Posterior vena cava (tissue), 2 donors: ENCODE results near the gene FUBP3. TPM values are rescaled to one million over a fixed set of nuclear protein-coding genes. Genes with fewer than 3 reads are reported as not detected.

ENCODE experiments used
- DNase-seq: peaks from one replicate; pipeline ENCODE4 v3.0.0-alpha.2; 2020; ENCODE audit warnings: low spot score
- intact Hi-C, 2 donors: fragments of 100-400 bp; cut with DNase I; formaldehyde crosslinking; loops; one replicate each; pipeline versions ENCODE4 v1.14.1 to v1.14.2; 2022 to 2023
- long read RNA-seq, 2 donors: library from polyadenylated mRNA; unstranded; transcript quantifications; one replicate each; pipeline ENCODE4 v2.0.0, GENCODE V29; 2020 to 2021
- total RNA-seq, 2 donors: library from RNA; stranded (reverse); fragmentation: NEBNext Ultra II Directional; extraction: Animal tissue kit (Norgen Biotek cat#: 25700); gene quantifications; one replicate each; pipeline ENCODE4 v1.2.1, GENCODE V29; 2021
- donor health status: DM: yes; HTN: yes; CAD: no.
- donor health status: DM: yes; HTN: yes; CAD: no.

FUBP3 gene, protein sequence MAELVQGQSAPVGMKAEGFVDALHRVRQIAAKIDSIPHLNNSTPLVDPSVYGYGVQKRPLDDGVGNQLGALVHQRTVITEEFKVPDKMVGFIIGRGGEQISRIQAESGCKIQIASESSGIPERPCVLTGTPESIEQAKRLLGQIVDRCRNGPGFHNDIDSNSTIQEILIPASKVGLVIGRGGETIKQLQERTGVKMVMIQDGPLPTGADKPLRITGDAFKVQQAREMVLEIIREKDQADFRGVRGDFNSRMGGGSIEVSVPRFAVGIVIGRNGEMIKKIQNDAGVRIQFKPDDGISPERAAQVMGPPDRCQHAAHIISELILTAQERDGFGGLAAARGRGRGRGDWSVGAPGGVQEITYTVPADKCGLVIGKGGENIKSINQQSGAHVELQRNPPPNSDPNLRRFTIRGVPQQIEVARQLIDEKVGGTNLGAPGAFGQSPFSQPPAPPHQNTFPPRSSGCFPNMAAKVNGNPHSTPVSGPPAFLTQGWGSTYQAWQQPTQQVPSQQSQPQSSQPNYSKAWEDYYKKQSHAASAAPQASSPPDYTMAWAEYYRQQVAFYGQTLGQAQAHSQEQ
- total RNA-seq = 10 to 100 TPM; 35.9 to 39.2 TPM
- long read RNA-seq, donor 1, transcript FUBP3-201 (19 exons, 3,124 nt) = major isoform, 6 of 25 reads
- long read RNA-seq, donor 1, partial matches to known transcripts = 6 of 25 reads
- long read RNA-seq, donor 1, other reads (novel, unspliced or antisense) = 13 of 25 reads
- long read RNA-seq, donor 2, partial matches to known transcripts = 10 of 17 reads
- long read RNA-seq, donor 2, other reads (novel, unspliced or antisense) = 5 of 17 reads

DNA sequence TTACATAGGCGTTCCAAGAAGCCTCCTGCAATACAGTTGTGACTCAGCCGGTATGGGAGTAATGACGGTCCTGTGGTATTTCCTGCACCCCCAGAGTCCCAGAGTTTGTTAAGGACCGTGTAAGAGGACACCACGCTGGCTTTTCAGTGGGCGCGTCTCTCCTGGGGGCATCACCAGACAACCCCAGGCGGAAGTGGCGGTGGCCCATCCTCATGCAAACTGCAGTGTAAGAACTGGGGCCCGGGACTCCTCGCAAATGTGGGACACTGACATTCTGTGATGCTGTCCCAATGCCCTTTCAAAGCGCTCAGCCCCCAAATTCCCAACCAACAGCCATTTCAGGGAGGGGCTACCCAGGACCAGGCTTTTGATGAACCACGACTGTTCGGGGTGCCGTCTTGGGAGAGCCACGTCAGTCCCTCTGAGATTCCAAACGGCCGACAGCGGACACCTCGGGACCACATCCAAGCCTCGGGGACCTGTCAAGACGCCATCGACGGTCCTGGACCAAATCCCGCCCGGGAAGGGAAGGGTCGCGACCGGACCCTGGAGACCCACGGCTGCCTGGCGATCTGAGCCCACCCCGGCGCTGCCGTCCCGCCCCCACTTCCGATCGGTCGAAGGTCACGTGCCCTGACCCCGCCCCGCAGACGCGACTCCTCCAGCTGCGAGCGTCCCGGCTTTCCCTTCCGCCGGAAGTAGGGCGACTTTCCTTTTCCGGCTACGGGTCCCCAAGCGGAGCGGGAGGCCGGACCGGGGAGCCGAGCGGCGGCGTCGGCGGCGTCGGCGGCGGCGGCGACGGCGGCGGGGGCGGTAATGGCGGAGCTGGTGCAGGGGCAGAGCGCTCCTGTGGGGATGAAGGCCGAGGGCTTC, at the start of gene FUBP3:
Gene FUBP3 (plus strand): TSS at position 713 of the 873 bp plus-strand sequence. CDS start 104 bp downstream, at position 817.
- intact Hi-C loops = no loop called here
- peak; percentile 98 for DNase-seq

DNA sequence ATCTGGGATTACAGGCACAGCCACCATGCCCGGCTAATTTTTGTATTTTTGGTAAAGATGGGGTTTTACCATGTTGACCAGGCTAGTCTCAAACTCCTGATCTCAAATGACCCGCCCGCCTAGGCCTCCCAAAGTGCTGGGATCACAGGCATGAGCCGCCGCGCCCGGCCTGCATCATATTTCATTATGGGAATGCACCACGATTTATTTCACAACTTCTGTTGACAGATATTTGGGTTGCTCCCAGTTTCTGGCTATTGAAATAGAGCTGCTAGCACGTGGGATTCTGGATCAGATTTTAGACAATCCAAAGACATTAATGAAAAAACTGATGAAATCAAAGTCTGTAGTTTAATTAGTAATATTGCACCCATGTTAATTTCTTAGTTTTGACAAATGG, 48.4 kb upstream of the FUBP3 start:
- intact Hi-C loops = no loop called here
- no peak for DNase-seq

DNA sequence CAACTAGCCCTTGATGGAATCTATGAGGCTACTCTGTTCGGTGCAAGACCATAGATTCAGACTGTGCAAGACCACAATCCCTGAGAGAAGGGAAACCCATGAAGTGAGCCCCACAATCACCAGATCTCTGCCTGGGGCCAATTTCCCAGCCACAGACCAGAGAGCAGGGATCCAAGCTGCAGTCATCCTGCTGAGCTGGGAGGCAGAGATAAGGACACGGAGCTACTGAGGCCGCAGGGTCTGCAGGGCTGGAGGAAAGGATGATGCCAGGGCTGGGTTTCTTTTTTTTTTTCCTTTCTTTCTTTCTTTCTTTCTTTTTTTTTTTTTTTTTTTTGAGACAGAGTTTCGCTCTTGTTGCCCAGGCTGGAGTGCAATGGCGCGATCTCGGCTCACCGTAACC, 47.7 kb upstream of the FUBP3 start:
- DNase-seq = no peak
- intact Hi-C loops = no loop called here

DNA sequence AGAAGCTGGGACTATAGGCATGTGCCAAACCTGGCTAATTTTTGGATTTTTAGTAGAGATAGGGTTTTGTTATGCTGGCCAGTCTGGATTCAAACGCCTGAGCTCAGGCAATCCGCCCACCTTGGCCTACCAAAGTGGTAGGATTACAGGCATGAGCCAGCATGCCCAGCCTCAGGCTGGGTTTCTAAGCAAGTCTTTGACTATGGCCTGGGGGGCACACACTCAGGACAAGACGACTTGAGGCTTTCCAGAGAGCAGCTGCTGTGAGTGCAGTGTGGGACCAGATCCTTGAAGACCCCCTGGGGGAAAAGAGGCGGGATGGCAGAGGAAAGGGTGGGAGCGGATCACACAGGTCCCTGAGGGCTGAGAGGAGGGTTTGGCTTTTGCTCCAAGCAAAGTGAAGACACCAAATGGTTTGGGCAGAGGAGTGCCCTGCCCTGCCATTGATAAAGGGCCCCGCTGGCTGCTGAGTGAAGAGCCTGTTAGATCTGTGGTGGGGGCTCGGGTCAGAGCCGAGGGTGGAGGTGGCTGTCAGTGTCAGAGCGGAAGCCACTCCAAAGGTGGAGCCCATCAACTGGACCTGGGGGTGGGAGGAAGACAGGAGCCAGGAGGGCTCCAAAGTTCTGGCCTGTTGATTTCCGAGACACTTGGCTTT, 46.8 kb upstream of the FUBP3 start:
- intact Hi-C loops = loop anchor here in 1 of 2 donors (1.0 kb wide), 1 partner anchor 134 kb away; no protein-coding TSS in a partner anchor
- DNase-seq = no peak

DNA sequence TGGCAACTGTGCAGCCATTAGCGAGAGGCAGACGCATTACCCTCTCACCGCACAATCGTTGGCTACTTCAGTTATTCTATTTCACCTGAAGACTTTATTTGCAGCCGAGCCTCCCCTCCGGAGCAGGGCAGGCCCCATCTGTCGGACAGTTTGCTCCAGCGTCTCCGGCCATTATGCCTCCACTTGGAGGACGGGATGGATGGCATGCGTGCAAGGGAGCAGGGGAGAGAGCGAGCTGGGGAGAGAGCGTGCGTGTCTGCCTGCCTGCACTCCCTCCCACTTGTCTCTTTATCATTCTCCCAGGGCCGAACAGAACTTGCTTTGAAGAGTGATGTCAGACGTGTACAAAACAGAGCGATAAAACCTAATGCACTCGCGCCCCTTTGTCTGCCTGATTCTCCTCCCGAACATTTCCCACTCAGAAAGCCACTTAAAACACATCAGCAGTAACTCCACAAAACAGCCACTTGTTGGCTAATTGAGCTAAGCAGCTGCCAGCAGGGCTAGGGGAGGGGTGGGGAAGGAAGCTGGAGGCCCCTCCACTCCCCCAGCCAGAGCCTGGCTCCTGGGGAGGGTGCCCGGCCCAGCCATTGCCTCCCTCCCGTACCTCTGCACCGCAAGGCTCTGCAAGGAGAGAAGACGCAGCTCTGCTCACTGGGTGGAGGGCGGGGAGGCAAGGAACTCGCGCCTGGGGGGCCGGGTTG, 43.4 kb upstream of the FUBP3 start:
- no peak for DNase-seq
- intact Hi-C loops = no loop called here

DNA sequence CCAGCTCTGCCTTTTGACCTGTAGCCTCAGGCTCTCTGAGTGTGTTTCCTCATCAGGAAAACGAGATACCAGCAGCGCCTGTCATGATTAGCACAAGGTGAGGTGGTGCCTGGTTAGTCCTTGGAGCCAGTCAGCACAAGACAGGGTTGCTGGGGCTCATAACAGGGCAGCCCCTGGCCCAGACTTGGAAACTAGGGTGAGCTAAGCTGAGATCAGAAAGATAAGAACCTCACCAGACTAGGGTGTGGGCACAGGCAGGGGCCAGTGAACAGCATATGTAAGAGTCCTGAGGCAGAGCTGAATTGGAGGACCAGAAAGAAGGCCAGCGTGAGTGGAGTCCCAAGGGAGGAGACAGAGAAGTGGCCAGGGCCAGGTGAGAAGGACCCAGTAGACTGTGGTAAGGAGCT, 42.7 kb upstream of the FUBP3 start:
- intact Hi-C loops = no loop called here
- no peak for DNase-seq

DNA sequence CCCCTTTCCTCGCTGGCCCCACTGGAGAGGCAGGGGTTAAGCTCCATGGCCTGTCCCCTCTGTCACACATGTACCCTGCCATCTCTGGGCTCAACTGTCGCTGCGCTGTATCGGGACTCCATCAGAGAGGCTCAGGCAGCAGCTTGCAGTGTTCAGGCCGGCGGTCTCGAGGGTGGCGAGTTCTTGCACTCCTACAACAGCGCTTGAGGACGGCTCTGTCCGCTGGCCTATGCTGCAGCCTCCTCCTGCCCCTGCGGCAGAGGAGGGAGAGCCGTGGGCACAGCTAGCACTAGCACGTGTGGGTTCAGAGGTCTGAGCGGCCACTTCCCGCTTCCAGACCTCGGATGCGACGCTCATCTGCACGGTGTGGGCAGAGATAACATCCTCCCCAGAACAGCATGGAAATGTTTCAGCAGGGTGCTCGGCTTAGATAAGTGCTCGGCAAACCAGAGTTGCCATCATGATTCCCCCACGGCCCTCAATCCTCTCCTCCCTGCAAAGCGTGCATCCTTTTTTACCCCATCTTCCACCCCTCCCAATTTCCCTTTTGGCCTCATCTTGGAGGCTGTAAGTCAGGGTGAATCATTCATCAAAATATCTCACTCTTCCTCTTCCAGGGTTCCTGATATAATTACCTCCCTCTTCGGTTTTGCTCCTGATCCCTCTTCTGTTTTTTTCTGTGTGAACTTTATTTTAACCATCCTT, 41.9 kb upstream of the FUBP3 start:
- intact Hi-C loops = no loop called here
- no peak for DNase-seq

DNA sequence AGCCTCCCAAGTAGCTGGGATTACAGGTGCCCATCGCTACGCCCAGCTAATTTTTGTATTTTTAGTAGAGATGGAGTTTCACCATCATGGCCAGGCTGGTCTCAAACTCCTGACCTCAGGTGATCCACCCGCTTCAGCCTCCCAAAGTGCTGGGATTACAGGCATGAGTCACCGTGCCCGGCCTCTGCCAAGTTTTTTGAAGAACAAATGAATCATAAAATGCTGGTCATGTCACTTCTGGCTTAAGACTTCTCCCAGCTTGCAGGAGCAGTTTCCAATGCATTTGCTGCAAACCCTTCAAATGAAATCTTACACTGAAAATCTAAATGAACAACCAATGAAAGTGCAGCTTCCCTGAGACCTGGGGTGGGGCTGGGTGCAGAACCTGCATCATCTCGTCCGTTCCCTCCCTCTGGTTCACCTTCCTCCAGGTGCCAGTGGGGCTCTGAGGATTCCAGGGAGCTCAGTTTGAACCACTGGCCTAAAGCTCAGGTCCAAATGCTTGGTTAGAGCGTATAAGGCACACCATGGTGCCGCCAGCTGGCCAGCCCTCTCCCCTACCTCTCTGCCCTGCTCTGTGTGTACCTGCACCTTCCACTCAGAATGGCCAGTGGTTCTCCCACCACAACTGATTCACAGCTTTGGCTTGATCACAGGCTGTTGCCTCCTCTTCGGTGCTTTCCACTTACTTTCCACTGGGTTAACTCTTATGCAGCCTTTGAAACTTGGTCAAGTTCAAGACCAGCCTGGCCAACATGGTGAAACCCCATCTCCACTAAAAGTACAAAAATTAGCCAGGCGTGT, 39.8 kb upstream of the FUBP3 start:
- intact Hi-C loops = no loop called here
- DNase-seq = no peak

DNA sequence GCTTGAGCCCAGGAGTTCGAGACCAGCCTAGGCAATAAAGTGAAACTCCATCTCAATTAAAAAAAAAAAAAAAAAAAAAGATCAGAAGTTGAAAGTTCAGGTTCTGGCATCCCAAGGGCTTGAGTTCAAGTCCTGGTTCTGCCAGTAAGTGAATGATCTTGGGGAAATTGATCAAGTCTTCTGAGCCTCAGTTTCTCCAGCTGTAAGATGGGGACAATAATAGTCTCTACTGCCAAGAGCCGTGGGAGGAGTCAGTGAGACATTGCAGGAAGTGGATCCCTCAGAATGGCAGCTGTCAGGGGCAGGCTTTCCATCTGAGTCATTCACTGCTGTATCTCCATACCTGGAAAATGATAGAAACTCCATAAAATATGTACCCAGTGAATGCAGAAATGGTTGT, 37.8 kb upstream of the FUBP3 start:
- DNase-seq = no peak
- intact Hi-C loops = no loop called here

DNA sequence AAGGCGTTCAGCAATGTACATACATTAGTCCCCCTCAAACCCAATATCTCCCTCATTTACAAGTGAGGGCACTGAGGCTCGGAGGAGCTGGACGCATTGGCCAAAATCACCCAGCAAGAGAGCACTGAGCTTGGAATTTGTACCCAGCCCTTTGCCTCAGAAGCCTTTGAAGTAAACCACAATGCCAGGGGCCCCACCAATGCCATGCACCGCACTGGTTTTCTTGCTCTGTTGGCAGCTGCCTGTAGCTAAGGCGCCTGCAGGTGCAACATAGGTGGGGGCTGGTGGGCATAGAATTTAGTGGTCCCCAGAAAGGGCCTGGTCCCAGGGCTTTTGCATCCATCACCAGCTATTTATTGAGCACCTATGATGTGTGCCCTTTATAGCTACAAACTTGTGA, 37.3 kb upstream of the FUBP3 start:
- DNase-seq = no peak
- intact Hi-C loops = no loop called here

DNA sequence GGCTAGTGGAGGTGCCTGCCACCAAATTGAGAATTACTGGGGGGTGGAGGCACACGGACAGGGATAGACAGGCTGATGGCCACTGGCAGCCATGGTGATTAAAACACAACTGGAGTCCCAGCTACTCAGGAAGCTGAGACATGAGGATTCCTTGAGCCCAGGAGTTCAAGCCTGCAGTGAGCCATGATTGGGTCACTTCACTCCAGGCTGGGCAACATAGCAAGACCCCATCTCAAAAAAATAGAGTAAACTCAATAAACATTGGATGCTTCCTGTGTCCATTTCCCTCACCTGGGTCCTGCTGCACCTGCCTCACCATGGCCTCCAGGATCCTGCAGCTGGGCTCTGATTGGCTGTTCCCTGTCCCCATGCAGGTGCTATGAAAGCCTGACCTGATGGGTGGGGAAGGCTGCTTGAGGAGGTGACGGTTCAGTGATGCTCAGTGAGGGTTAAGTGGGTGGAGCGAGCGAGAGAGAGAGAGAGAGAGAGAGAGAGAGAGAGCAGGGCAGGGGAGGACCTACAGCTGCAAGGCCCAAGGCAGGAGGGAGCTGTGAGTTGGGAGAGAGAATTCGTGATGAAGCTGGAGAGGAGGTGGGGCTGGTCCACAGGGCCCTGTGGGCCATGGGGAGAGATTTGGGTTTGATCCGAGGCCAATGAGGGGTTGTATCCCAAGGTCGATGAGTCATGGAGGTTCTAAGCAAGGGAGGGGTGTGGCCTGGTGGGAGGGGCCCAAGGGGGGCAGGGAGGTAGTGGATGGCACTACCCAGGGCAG, 36.7 kb upstream of the FUBP3 start:
- intact Hi-C loops = no loop called here
- no peak for DNase-seq

DNA sequence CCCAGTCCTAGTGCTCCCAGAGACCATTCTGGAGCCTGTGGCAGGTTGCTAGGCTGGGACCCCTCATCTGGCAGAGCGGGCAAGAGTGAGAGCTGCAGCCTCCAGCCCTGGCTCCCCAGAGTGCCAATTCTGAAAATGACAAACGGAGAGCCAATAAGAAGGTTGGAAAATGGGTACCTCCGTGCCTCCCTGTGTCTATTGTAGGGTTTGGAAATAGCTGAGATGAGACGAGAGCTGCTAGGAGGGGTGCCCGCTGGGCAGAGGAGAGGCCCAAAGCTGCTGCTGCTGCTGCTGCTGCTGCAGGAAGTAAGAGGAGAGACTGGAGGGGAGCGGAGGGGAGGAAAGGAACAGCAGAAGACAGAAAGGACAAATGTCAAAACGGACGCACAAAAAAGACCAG, 36.0 kb upstream of the FUBP3 start:
- DNase-seq = no peak
- intact Hi-C loops = no loop called here

DNA sequence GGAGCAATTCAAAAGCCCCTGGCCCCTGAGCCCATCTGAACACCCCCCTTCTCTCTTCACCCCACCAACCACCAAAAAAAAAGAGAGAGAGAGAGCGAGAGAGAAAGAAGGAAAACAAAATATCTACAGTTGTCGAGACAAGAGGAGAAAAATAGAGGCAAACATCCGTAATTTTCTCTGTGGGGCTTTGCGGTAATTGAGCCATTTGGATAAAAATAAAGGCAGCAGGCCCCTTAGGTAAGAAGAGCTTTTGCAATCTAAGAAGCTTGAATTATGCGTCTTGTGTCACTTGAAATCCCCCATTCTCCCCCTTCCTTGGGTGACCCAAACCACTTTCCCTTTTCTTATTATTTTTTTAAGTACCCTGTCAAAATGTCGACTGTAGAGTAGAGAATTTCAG, 35.5 kb upstream of the FUBP3 start:
- intact Hi-C loops = no loop called here

DNA sequence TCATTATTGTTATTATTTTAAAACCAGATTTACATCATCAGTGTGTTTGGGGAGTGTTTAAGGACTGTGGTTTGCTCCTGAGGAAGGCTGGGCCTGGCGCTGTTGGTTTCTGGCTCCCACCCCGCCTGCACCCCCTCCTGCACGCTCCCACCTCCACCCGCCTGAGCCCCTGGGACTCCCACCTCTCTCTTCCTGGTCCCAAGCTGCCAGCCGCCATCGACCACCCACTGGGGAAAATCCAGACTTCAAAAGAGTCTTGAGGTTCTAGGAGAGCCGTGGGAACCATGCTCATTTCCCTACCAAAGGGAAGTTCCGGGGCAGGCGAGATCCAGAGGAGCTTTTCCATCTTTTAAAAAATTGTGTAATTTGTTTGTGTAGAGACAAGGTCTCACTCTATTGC, 35.0 kb upstream of the FUBP3 start:
- no peak for DNase-seq

More for the DNA sequence above, 35.5 kb upstream of the FUBP3 start:
- no peak for DNase-seq

DNA sequence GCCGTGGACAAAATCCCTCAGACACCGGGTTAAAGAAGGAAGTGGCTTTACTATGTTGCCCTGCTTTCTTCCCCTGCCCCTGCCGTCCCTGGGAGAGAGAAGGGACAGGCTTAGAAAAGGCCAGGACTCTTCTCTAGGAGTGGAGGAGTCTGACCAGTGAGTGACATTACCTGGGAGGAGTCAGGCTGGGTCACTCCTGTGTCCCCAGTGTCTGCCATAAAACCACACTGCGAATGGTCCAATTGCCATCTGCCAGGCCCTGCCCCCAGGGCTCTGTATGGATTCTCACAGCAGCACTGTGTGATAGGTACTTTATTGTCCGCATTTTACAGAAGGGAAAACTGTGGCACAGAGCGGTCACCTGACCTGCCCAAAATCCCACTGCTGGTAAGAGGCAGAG, 31.3 kb upstream of the FUBP3 start:
- intact Hi-C loops = no loop called here

More for the DNA sequence above, 35.0 kb upstream of the FUBP3 start:
- intact Hi-C loops = no loop called here

DNA sequence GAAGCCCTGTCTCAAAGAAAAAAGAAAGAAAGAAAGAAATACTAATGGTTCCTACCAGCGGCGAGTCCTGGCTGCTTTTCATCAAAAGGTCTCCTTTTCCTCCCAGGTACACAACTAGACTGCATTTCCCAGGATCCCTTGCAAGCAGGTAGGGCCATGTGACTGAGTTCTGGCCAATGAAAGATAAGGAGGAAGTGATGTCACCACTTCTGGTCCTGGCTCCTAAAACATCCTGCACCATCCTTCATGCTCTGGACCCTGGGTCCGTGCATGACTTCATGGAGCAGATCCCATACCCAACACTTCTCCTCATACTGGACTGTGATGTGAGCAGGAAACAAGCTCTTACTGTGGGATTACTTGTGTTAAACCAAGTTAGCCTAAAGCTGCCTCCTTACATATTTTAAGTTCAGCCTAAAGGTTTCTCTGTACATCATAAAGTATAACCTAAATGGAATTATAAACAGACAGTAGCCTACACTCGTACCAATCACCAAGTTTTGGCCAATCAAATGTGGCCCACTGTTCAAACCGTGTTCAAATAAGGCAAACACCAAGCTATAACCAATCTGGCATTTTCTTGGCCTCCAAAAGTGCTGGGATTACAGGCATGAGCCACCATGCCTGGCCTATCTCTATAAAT, 30.2 kb upstream of the FUBP3 start:
- intact Hi-C loops = no loop called here
- DNase-seq = no peak

More for the DNA sequence above, 31.3 kb upstream of the FUBP3 start:
- no peak for DNase-seq
